Hepatocyte (in vitro differentiated cells): ENCODE data around the gene RRAGC. TPM values are rescaled to one million over a fixed set of nuclear protein-coding genes. Genes with fewer than 3 reads are reported as not detected.

Source experiments
- DNase-seq: peaks from one replicate; pipeline ENCODE4 v3.0.0-alpha.2; 2016; ENCODE audit warnings: low spot score
- H2AFZ ChIP-seq: fragments of 200-600 bp; sonication (generic); 2 replicates; pipeline ENCODE4 v1.6.0; 2016; ENCODE audit warnings: antibody characterized with exemption, mild to moderate bottlenecking
- H3K27ac ChIP-seq: fragments of 200-600 bp; sonication (generic); 2 replicates; pipeline ENCODE4 v1.5.1; 2016; ENCODE audit warnings: mild to moderate bottlenecking
- H3K27me3 ChIP-seq: fragments of 200-600 bp; sonication (generic); 2 replicates; pipeline ENCODE4 v1.6.1; 2016
- H3K36me3 ChIP-seq: fragments of 200-600 bp; sonication (generic); replicated peaks from 2 replicates; pipeline ENCODE4 v1.5.1; 2016; ENCODE audit warnings: low read depth; ENCODE audit not compliant: insufficient read depth
- H3K4me1 ChIP-seq: fragments of 200-600 bp; sonication (generic); 2 replicates; pipeline ENCODE4 v1.5.1; 2016; ENCODE audit warnings: mild to moderate bottlenecking, moderate library complexity; ENCODE audit not compliant: insufficient read depth
- H3K4me2 ChIP-seq: fragments of 200-600 bp; sonication (generic); 2 replicates; pipeline ENCODE4 v1.6.0; 2016
- H3K4me3 ChIP-seq: fragments of 200-600 bp; sonication (generic); 2 replicates; pipeline ENCODE4 v1.5.1; 2016; ENCODE audit warnings: mild to moderate bottlenecking
- H3K79me2 ChIP-seq: fragments of 200-600 bp; sonication (generic); 2 replicates; pipeline ENCODE4 v1.6.0; 2017; ENCODE audit warnings: mild to moderate bottlenecking
- H3K9me2 ChIP-seq: fragments of 200-600 bp; sonication (generic); replicated peaks from 2 replicates; pipeline ENCODE4 v1.6.0; 2017; ENCODE audit warnings: mild to moderate bottlenecking; ENCODE audit not compliant: insufficient read depth
- H3K9me3 ChIP-seq: fragments of 200-600 bp; sonication (generic); 2 replicates; pipeline ENCODE4 v1.5.1; 2016; ENCODE audit warnings: low read depth, mild to moderate bottlenecking
- H4K20me1 ChIP-seq: fragments of 200-600 bp; sonication (generic); 2 replicates; pipeline ENCODE4 v1.6.0; 2016; ENCODE audit warnings: mild to moderate bottlenecking; ENCODE audit not compliant: insufficient read depth, poor library complexity, severe bottlenecking
- CTCF ChIP-seq: fragments of 200-600 bp; sonication (generic); IDR thresholded peaks from 2 replicates; pipeline ENCODE4 v1.5.1; 2016; ENCODE audit warnings: antibody characterized with exemption, mild to moderate bottlenecking; ENCODE audit not compliant: poor library complexity
- EZH2 ChIP-seq: fragments of 200-600 bp; sonication (generic); IDR thresholded peaks from 2 replicates; pipeline ENCODE4 v1.6.1; 2016; ENCODE audit warnings: antibody characterized with exemption, mild to moderate bottlenecking, borderline replicate concordance
- EZH2phosphoT487 ChIP-seq: fragments of 200-600 bp; sonication (generic); IDR thresholded peaks from one replicate; pipeline ENCODE4 v1.6.1; 2018; ENCODE audit warnings: antibody characterized with exemption, mild to moderate bottlenecking, low read depth, moderate library complexity; ENCODE audit not compliant: unreplicated experiment, severe bottlenecking
- WGBS: methylation state at CpG from one replicate; pipeline ENCODE4 v1.1.6; 2016; ENCODE audit warnings: low lambda C conversion rate; ENCODE audit errors: missing lambda C conversion rate; 5-methylcytosine and 5-hydroxymethylcytosine counted together
- polyA plus RNA-seq: library from polyadenylated mRNA; unstranded; fragments of >200 nt; fragmentation: Nextera tagmentation; extraction: Ambion mirVana; gene quantifications from 2 replicates; pipeline ENCODE4 v1.2.1, GENCODE V29; 2016
- total RNA-seq: library from RNA; depleted of rRNA; stranded (reverse); fragments of >200 nt; gene quantifications from 2 replicates; pipeline ENCODE4 v1.2.3, GENCODE V29; 2014

The RRAGC gene
- total and polyA plus RNA-seq, 2 experiments from 2014 or later = 21.7 to 36.6 TPM

- Histone ChIP-seq H3K4me3 (peak within 1 kb of the TSS; percentile 72), H2AFZ (peak within 1 kb of the TSS; percentile 82), H3K9me3 (no peaks in the 10 kb centered on the region), H4K20me1 (no peaks in the 10 kb centered on the region), H3K27ac (peak within 1 kb of the TSS; percentile 13), H3K27me3 (no peaks in the 10 kb centered on the region), H3K79me2 (peaks cover 40% of the 10 kb centered on the region), H3K36me3 (no peaks in the 10 kb centered on the region), H3K4me1 (peaks cover 12% of the 10 kb centered on the region), H3K9me2 (no peaks in the 10 kb centered on the region), H3K4me2 (peak within 1 kb of the TSS; percentile 98)
- TF ChIP-seq EZH2 = no peak
- TF ChIP-seq CTCF = no peak
- no peak for TF ChIP-seq EZH2phosphoT487
- peak; percentile 96 for DNase-seq
- WGBS = under 1% methylated on average over 69 of the region's 69 CpGs
Observed at GRCh38 chr1:38873027-38873969, 13.7 kb upstream of the RRAGC start, which contains the start of gene MYCBP. Gene MYCBP (minus strand): TSS chr1:38873348. CDS start chr1:38873305, 43 bp downstream.

- Histone ChIP-seq H3K27me3 (no peaks in the 10 kb centered on the region), H4K20me1 (no peaks in the 10 kb centered on the region), H3K9me3 (no peaks in the 10 kb centered on the region), H3K4me3 (peak overlapping the region; percentile 72), H3K27ac (peak overlapping the region; percentile 2), H3K4me1 (peaks cover 12% of the 10 kb centered on the region), H3K9me2 (no peaks in the 10 kb centered on the region), H3K79me2 (peaks cover 48% of the 10 kb centered on the region), H3K36me3 (no peaks in the 10 kb centered on the region), H2AFZ (peak overlapping the region; percentile 67), H3K4me2 (peak overlapping the region; percentile 98)
- WGBS = 7% methylated on average over 19 of the region's 25 CpGs
- TF ChIP-seq EZH2 (no peak), EZH2phosphoT487 (no peak), CTCF (no peak)
- peak; percentile 28 for DNase-seq
Observed at GRCh38 chr1:38872401-38873026, 12.9 kb upstream of the RRAGC start.

GRCh38 chr1:38870996-38871395 lies 11.4 kb upstream of the RRAGC start:
- Histone ChIP-seq H3K4me2 (no peak overlapping the region), H3K79me2 (peaks cover 60% of the 10 kb centered on the region), H3K4me1 (peaks cover 12% of the 10 kb centered on the region), H3K36me3 (no peaks in the 10 kb centered on the region), H3K9me2 (no peaks in the 10 kb centered on the region), H2AFZ (no peak overlapping the region), H3K27me3 (no peaks in the 10 kb centered on the region), H3K9me3 (no peaks in the 10 kb centered on the region), H3K4me3 (no peak overlapping the region), H4K20me1 (peaks cover 8% of the 10 kb centered on the region), H3K27ac (no peak overlapping the region)
- TF ChIP-seq EZH2 (no peak), CTCF (no peak), EZH2phosphoT487 (no peak)
- WGBS = 97% methylated on average over 8 of the region's 8 CpGs
- no peak for DNase-seq
